MM.1S (cell line): ENCODE results near the gene DKK3.

Source experiments
- EZH2 ChIP-seq: fragments of 300-600 bp; sonication (generic); optimal IDR thresholded peaks from 2 replicates; pipeline ENCODE3; 2017; ENCODE audit warnings: low read depth, mild to moderate bottlenecking, antibody characterized with exemption, low read length, mixed read lengths
- TF ChIP-seq, protein P1 (sequence below): fragments of 300-600 bp; sonication (generic); IDR thresholded peaks from 2 replicates; pipeline ENCODE4 v1.5.1; 2016; ENCODE audit warnings: antibody characterized with exemption, low read length, mixed read lengths

DNA sequence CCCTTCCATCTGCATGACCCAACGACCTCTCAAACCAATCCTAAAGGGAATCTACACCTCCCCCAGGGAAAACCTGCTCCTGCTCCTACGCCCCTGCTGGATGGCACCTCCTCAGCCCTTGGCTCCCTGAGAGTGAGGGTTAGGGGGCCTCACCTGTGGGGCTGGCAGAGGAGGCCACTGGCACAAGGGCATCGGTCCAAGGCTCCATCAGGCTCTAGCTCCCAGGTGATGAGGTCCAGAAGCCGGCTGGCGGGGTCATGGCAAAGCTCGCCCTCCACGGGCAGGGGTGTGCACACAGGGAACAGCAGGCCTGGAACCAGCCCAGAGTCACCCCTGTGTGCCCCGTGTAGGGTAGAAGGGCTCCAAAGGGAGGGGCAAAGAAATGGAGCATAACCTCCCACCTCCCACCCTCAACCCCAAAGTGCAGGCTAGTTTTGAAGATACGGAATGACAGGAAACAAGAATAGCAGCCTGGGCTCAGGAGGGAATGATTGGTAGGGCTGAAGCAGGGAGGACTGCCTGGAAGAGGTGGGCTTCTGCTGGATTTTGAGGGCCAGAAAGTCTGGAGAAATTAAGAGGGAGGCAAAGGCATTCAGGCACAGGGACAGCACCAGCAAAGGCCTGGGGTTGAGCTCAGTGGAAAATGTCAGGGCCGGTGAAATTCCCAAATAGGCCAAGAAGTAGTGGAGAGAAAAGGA, 42.6 kb downstream of the DKK3 start:
- TF ChIP-seq, protein P1, sequence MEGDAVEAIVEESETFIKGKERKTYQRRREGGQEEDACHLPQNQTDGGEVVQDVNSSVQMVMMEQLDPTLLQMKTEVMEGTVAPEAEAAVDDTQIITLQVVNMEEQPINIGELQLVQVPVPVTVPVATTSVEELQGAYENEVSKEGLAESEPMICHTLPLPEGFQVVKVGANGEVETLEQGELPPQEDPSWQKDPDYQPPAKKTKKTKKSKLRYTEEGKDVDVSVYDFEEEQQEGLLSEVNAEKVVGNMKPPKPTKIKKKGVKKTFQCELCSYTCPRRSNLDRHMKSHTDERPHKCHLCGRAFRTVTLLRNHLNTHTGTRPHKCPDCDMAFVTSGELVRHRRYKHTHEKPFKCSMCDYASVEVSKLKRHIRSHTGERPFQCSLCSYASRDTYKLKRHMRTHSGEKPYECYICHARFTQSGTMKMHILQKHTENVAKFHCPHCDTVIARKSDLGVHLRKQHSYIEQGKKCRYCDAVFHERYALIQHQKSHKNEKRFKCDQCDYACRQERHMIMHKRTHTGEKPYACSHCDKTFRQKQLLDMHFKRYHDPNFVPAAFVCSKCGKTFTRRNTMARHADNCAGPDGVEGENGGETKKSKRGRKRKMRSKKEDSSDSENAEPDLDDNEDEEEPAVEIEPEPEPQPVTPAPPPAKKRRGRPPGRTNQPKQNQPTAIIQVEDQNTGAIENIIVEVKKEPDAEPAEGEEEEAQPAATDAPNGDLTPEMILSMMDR, result no peak
- no peak for TF ChIP-seq EZH2
